Vagina (tissue), 2 donors: ENCODE data around the gene PC. TPM values are rescaled to one million over a fixed set of nuclear protein-coding genes. Genes with fewer than 3 reads are reported as not detected.
A peak's percentile ranks its signal among the peaks of the same experiment; 100 is the strongest.
"Not testable (repeated sequence)": the region's sequence is repeated elsewhere in the genome, so short reads cannot be mapped to it uniquely, and the experiment has no call there.

Source experiments
- DNase-seq, 2 donors: peaks; one replicate each; pipeline ENCODE4 v3.0.0-alpha.2; 2017; ENCODE audit errors: extremely low spot score in 2 of 2
- H3K27ac ChIP-seq: fragments of 200-600 bp; sonication (generic); one replicate; pipeline ENCODE4 v1.5.1; 2019
- H3K27me3 ChIP-seq: fragments of 200-600 bp; sonication (generic); one replicate; pipeline ENCODE4 v1.5.1; 2019
- H3K36me3 ChIP-seq, 2 donors: fragments of 200-600 bp; sonication (generic); one replicate each; pipeline ENCODE4 v1.5.1; 2017 to 2019
- H3K4me1 ChIP-seq: fragments of 200-600 bp; sonication (generic); one replicate; pipeline ENCODE4 v1.5.1; 2019
- H3K4me3 ChIP-seq, 2 donors: fragments of 200-600 bp; sonication (generic); 1 replicate in 1 of 2; 2 replicates in 1 of 2; pipeline ENCODE4 v1.5.1; 2016 to 2019
- H3K9me3 ChIP-seq: fragments of 200-600 bp; sonication (generic); one replicate; pipeline ENCODE4 v1.5.1; 2019
- CTCF ChIP-seq, 3 experiments: fragments of 450-650 bp in 2 of 3; fragments of 200-600 bp in 1 of 3; sonication (generic) in 1 of 3; IDR thresholded peaks; one replicate each; pipeline ENCODE4 v1.5.1; 2017 to 2019; ENCODE audit warnings: antibody characterized with exemption in 3 of 3, mild to moderate bottlenecking in 2 of 3, moderate library complexity in 2 of 3
- POLR2A ChIP-seq, 2 donors: fragments of 450-650 bp; IDR thresholded peaks; one replicate each; pipeline ENCODE4 v1.6.1; 2017; ENCODE audit warnings: antibody characterized with exemption in 2 of 2, mild to moderate bottlenecking in 2 of 2, moderate library complexity in 2 of 2
- POLR2AphosphoS5 ChIP-seq, 2 donors: sonication (generic); formaldehyde crosslinking; IDR thresholded peaks; one replicate each; pipeline ENCODE4 v1.9.0; 2017; ENCODE audit warnings: antibody characterized with exemption in 2 of 2, mild to moderate bottlenecking in 2 of 2, low read depth in 1 of 2; ENCODE audit not compliant: insufficient read depth in 1 of 2
- intact Hi-C: fragments of 100-400 bp; cut with DNase I; formaldehyde crosslinking; loops from one replicate; pipeline ENCODE4 v1.15.1; 2023
- total RNA-seq: library from RNA; depleted of rRNA; stranded (reverse); fragments of >200 nt; gene quantifications from one replicate; pipeline ENCODE4 v1.2.3, GENCODE V29; 2016

Gene PC
- 34.1 TPM for total RNA-seq

- Histone ChIP-seq H3K4me1 (peaks cover 20% of the 10 kb centered on the region), H3K36me3 (no peaks in the 10 kb centered on the region), H3K9me3 (no peaks in the 10 kb centered on the region), H3K27me3 (no peaks in the 10 kb centered on the region), H3K27ac (peak within 1 kb of the TSS; percentile 44), H3K4me3 (peak within 1 kb of the TSS; percentile 67 to 89)
- intact Hi-C loops: no loop called here
- peak; percentile 99 to 100 for DNase-seq
- peak in 1 of 2 donors; percentile 64 for TF ChIP-seq POLR2A (IDR thresholded peaks at IDR 0.05)
- peak; percentile 91 to 94 for TF ChIP-seq POLR2AphosphoS5 (IDR thresholded peaks at IDR 0.05; ENCODE audit: insufficient read depth in 1 of 2, low read depth in 1 of 2)
- TF ChIP-seq CTCF (IDR thresholded peaks at IDR 0.05): no peak
These were observed at the start of gene PC for GRCh38 chr11:66958232-66958955. TSS of gene PC (minus strand) at chr11:66958383. CDS start at chr11:66872159, 86,224 bp downstream.

- TF ChIP-seq POLR2A (IDR thresholded peaks at IDR 0.05): no peak
- no peak for TF ChIP-seq CTCF (IDR thresholded peaks at IDR 0.05)
- no peak for TF ChIP-seq POLR2AphosphoS5 (IDR thresholded peaks at IDR 0.05; ENCODE audit: insufficient read depth in 1 of 2, low read depth in 1 of 2)
- intact Hi-C loops: no loop called here
- no peaks in the 10 kb centered on the region for H3K36me3 ChIP-seq
- H3K4me1 ChIP-seq: no peaks in the 10 kb centered on the region
- no peak overlapping the region for H3K27ac ChIP-seq
- no peak overlapping the region for H3K4me3 ChIP-seq
- DNase-seq: no peak
- no peaks in the 10 kb centered on the region for H3K9me3 ChIP-seq
- H3K27me3 ChIP-seq: no peaks in the 10 kb centered on the region
These were observed 48.9 kb upstream of the PC start for GRCh38 chr11:67007126-67007525.

GRCh38 chr11:67006029-67006884 is 48.1 kb upstream of the PC start:
- no peak for TF ChIP-seq POLR2AphosphoS5 (IDR thresholded peaks at IDR 0.05; ENCODE audit: insufficient read depth in 1 of 2, low read depth in 1 of 2)
- TF ChIP-seq CTCF (IDR thresholded peaks at IDR 0.05): no peak
- TF ChIP-seq POLR2A (IDR thresholded peaks at IDR 0.05): no peak
- intact Hi-C loops: no loop called here
- no peak overlapping the region for H3K4me3 ChIP-seq

GRCh38 chr11:67005200-67005599 is 47.0 kb upstream of the PC start:
- DNase-seq, H3K27me3 ChIP-seq, H3K9me3 ChIP-seq, H3K36me3 ChIP-seq, H3K27ac ChIP-seq, intact Hi-C loops, H3K4me1 ChIP-seq, H3K4me3 ChIP-seq: not testable (repeated sequence)

More at GRCh38 chr11:67006029-67006884, 48.1 kb upstream of the PC start:
- Histone ChIP-seq H3K4me1 (no peaks in the 10 kb centered on the region), H3K27me3 (no peaks in the 10 kb centered on the region), H3K36me3 (no peaks in the 10 kb centered on the region), H3K27ac (no peak overlapping the region), H3K9me3 (no peaks in the 10 kb centered on the region)
- DNase-seq: no peak

GRCh38 chr11:67002921-67003411 is 44.8 kb upstream of the PC start:
- no peak for DNase-seq
- no peaks in the 10 kb centered on the region for H3K36me3 ChIP-seq
- H3K9me3 ChIP-seq: no peaks in the 10 kb centered on the region
- H3K4me3 ChIP-seq: no peak overlapping the region
- TF ChIP-seq POLR2AphosphoS5 (IDR thresholded peaks at IDR 0.05; ENCODE audit: insufficient read depth in 1 of 2, low read depth in 1 of 2): no peak
- TF ChIP-seq CTCF (IDR thresholded peaks at IDR 0.05): no peak
- TF ChIP-seq POLR2A (IDR thresholded peaks at IDR 0.05): no peak
- H3K4me1 ChIP-seq: no peaks in the 10 kb centered on the region
- no peak overlapping the region for H3K27ac ChIP-seq
- no peaks in the 10 kb centered on the region for H3K27me3 ChIP-seq
- intact Hi-C loops: no loop called here
